KMS-11 (cell line): ENCODE data around the gene AGPAT2.

ENCODE experiments used
- H2AFZ ChIP-seq: fragments of 200-600 bp; sonication (generic); 2 replicates; pipeline ENCODE4 v1.6.1; 2016; ENCODE audit warnings: antibody characterized with exemption, mixed run types, low read depth
- H3K27ac ChIP-seq: fragments of 200-600 bp; sonication (generic); 2 replicates; pipeline ENCODE4 v1.6.1; 2016; ENCODE audit warnings: mild to moderate bottlenecking, mixed run types
- H3K27me3 ChIP-seq: fragments of 200-600 bp; sonication (generic); 2 replicates; pipeline ENCODE4 v1.6.1; 2017; ENCODE audit warnings: mild to moderate bottlenecking, low read depth, mixed run types, moderate library complexity; ENCODE audit not compliant: insufficient read depth
- H3K36me3 ChIP-seq: fragments of 200-600 bp; sonication (generic); 2 replicates; pipeline ENCODE4 v1.6.1; 2017; ENCODE audit warnings: mild to moderate bottlenecking, mixed run types; ENCODE audit not compliant: insufficient read depth
- H3K4me1 ChIP-seq: fragments of 200-600 bp; sonication (generic); 2 replicates; pipeline ENCODE4 v1.6.1; 2016; ENCODE audit warnings: mild to moderate bottlenecking, low read depth, mixed run types; ENCODE audit not compliant: poor library complexity, severe bottlenecking
- H3K4me2 ChIP-seq: fragments of 200-600 bp; sonication (generic); 2 replicates; pipeline ENCODE4 v1.7.0; 2016; ENCODE audit warnings: mild to moderate bottlenecking, mixed run types
- H3K4me3 ChIP-seq: fragments of 200-600 bp; sonication (generic); IDR thresholded peaks from 2 replicates; pipeline ENCODE4 v1.6.1; 2017; ENCODE audit warnings: low read depth, low read length, mixed read lengths; ENCODE audit not compliant: insufficient read depth
- H3K79me2 ChIP-seq: fragments of 200-600 bp; sonication (generic); 2 replicates; pipeline ENCODE4 v1.6.1; 2016; ENCODE audit warnings: low read depth, mixed run types; ENCODE audit not compliant: insufficient read depth
- H3K9ac ChIP-seq: fragments of 200-600 bp; sonication (generic); 2 replicates; pipeline ENCODE4 v1.6.1; 2016; ENCODE audit warnings: mild to moderate bottlenecking, mixed run types
- H4K20me1 ChIP-seq: fragments of 200-600 bp; sonication (generic); 2 replicates; pipeline ENCODE4 v1.6.1; 2016; ENCODE audit warnings: mild to moderate bottlenecking, mixed run types; ENCODE audit not compliant: insufficient read depth
- CTCF ChIP-seq: fragments of 200-600 bp; sonication (generic); conservative IDR thresholded peaks from 2 replicates; pipeline ENCODE4 v1.6.1; 2017; ENCODE audit warnings: low read depth, mild to moderate bottlenecking, antibody characterized with exemption, low read length, moderate library complexity, mixed read lengths

Gene AGPAT2

GRCh38 chr9:136664000-136664915 is 23.0 kb downstream of the AGPAT2 start:
- Histone ChIP-seq H3K4me2 (no peak overlapping the region), H3K36me3 (no peaks in the 10 kb centered on the region)

DNA sequence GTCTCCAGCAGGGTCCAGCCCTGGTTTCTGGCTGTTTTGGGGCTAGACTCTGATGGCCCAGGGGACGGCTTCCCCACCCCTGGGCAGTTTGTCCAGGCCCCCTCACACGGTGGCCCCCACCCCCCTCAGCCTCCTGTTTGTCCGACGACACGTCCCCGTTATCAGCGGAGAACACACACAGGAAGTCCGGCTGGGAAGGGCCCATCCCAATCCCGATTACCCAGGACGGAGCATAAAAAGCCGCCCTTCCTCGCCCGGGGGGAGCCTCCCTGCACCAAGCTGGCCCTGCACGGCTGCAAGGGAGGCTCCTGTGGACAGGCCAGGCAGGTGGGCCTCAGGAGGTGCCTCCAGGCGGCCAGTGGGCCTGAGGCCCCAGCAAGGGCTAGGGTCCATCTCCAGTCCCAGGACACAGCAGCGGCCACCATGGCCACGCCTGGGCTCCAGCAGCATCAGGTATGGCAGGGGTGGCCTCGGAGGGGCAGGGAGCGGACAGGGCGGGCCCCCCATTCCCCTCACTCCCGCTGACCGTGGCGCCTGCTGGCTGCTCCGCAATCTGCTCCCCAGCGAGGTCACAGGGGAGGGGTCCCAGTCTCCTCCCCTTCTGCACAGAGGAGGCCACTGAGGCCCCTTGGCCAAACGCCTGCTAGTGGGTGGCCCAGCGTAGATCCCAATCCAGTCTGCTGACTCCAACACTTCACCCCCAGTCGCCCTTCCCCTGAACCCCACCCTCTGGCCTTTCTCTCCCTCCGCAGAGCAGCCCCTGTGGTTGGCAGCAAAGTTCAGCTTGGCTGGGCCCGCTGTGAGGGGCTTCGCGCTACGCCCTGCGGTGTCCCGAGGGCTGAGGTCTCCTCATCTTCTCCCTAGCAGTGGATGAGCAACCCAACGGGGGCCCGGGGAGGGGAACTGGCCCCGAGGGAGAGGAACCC is 24.3 kb downstream of the AGPAT2 start, which contains the start of gene EGFL7:
EGFL7 (plus strand) TSS at position 261 of the 926 bp plus-strand sequence. CDS start 5,367 bp downstream, outside the sequence.
- Histone ChIP-seq H3K4me1 (no peaks in the 10 kb centered on the region), H3K79me2 (no peaks in the 10 kb centered on the region), H3K27me3 (peaks cover 90% of the 10 kb centered on the region), H3K4me3 (no peak within 1 kb of the TSS), H3K36me3 (no peaks in the 10 kb centered on the region), H3K9ac (no peak within 1 kb of the TSS), H3K4me2 (no peak within 1 kb of the TSS), H4K20me1 (no peaks in the 10 kb centered on the region), H3K27ac (no peak within 1 kb of the TSS), H2AFZ (no peak within 1 kb of the TSS)
- TF ChIP-seq CTCF, result no peak

More at GRCh38 chr9:136664000-136664915, 23.0 kb downstream of the AGPAT2 start:
- Histone ChIP-seq H4K20me1 (no peaks in the 10 kb centered on the region), H3K27ac (no peak overlapping the region), H3K4me3 (no peak overlapping the region), H3K9ac (no peak overlapping the region), H3K4me1 (peaks cover 5% of the 10 kb centered on the region), H3K27me3 (peaks cover 85% of the 10 kb centered on the region), H2AFZ (no peak overlapping the region), H3K79me2 (no peaks in the 10 kb centered on the region)
- no peak for TF ChIP-seq CTCF

GRCh38 chr9:136662326-136662655 is 25.0 kb downstream of the AGPAT2 start:
- Histone ChIP-seq H3K79me2 (no peaks in the 10 kb centered on the region), H3K4me2 (no peak overlapping the region), H4K20me1 (no peaks in the 10 kb centered on the region), H3K27me3 (peaks cover 90% of the 10 kb centered on the region), H3K9ac (no peak overlapping the region), H3K27ac (no peak overlapping the region), H3K36me3 (no peaks in the 10 kb centered on the region), H3K4me1 (no peaks in the 10 kb centered on the region), H2AFZ (no peak overlapping the region), H3K4me3 (no peak overlapping the region)
- TF ChIP-seq CTCF, result no peak

DNA sequence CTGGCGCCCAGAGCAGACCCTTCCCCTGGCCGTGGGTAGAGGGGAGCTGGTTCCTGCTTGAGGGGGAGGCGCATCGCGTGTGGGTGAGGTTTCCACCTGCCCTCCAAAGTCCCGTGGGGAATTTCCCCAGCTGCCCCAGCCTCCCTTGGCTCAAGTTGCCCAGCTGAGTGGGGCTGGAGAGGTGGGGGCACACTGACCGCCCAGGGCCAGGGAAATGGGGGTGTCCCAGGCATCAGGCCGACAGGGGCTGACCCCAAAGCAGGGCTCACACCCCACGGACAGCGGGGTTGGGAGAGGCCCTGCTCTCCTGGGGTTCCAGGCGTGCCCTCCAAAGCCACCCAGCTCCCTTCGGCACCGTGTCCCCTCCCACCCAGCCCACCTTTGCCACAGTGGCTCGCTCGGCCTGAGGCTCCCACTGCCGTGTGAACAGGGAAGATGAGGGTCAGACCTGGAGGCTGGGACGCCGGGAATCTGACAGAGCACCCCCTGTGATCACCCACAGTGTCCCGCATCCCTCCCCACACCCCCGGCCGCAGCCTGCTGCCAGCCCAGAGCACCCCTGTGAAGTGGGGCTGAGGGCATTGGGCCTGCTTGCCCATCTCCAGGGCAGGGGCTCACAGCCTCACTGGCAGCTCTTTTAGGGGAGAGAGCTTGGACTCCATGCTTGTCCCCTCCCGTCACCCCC is 25.5 kb downstream of the AGPAT2 start:
- peaks cover 90% of the 10 kb centered on the region for H3K27me3 ChIP-seq
- H4K20me1 ChIP-seq, result no peaks in the 10 kb centered on the region
- no peak overlapping the region for H3K9ac ChIP-seq
- H3K4me3 ChIP-seq, result no peak overlapping the region
- no peak overlapping the region for H2AFZ ChIP-seq
- H3K79me2 ChIP-seq, result no peaks in the 10 kb centered on the region
- no peak for TF ChIP-seq CTCF
- H3K27ac ChIP-seq, result no peak overlapping the region
- no peak overlapping the region for H3K4me2 ChIP-seq
- H3K36me3 ChIP-seq, result no peaks in the 10 kb centered on the region
- no peaks in the 10 kb centered on the region for H3K4me1 ChIP-seq
